ENCODE measurements around the gene MTHFD1L. TPM values are rescaled to one million over a fixed set of nuclear protein-coding genes. Genes with fewer than 3 reads are reported as not detected.

The MTHFD1L gene
- total and polyA plus RNA-seq, 5 experiments from 2014 or later: 3.8 to 20.1 (median 8.3) TPM

- no peak for ATAC-seq
- Mint-ChIP-seq H3K36me3 (no peaks in the 10 kb centered on the region), H3K27ac (peak overlapping the region in 1 of 10 donors; percentile 46), H3K27me3 (no peaks in the 10 kb centered on the region), H3K4me3 (no peak overlapping the region), H3K4me1 (no peaks in the 10 kb centered on the region), H3K9me3 (no peaks in the 10 kb centered on the region)
- POLR2A ChIA-PET: no interaction called here
- no peak for DNase-seq
Observed at GRCh38 chr6:151058021-151058733, 192.7 kb downstream of the MTHFD1L start.

- H3K27me3 Mint-ChIP-seq: no peaks in the 10 kb centered on the region
- ATAC-seq (no peak), DNase-seq (no peak)
- H3K27ac Mint-ChIP-seq: no peak overlapping the region
- no peaks in the 10 kb centered on the region for H3K4me1 Mint-ChIP-seq
- H3K4me3 Mint-ChIP-seq: no peak overlapping the region
- no peaks in the 10 kb centered on the region for H3K36me3 Mint-ChIP-seq
- H3K9me3 Mint-ChIP-seq: no peaks in the 10 kb centered on the region
- POLR2A ChIA-PET: no interaction called here
Observed at GRCh38 chr6:151059612-151060095, 194.2 kb downstream of the MTHFD1L start.

GRCh38 chr6:151060096-151060765, 194.7 kb downstream of the MTHFD1L start:
- Mint-ChIP-seq H3K9me3 (no peaks in the 10 kb centered on the region), H3K27ac (no peak overlapping the region), H3K36me3 (peaks cover 0 to under 1% (median 0%) of the 10 kb centered on the region in 3 donors), H3K27me3 (no peaks in the 10 kb centered on the region), H3K4me1 (no peaks in the 10 kb centered on the region), H3K4me3 (no peak overlapping the region)
- POLR2A ChIA-PET: no interaction called here
- ATAC-seq (no peak), DNase-seq (no peak)

GRCh38 chr6:151060766-151061531, 195.4 kb downstream of the MTHFD1L start:
- no peak overlapping the region for H3K4me3 Mint-ChIP-seq
- ATAC-seq (no peak), DNase-seq (no peak)
- peaks cover 0 to 5% (median 0%) of the 10 kb centered on the region in 3 donors for H3K36me3 Mint-ChIP-seq
- no peaks in the 10 kb centered on the region for H3K4me1 Mint-ChIP-seq
- POLR2A ChIA-PET: no interaction called here
- no peaks in the 10 kb centered on the region for H3K9me3 Mint-ChIP-seq
- H3K27me3 Mint-ChIP-seq: no peaks in the 10 kb centered on the region
- H3K27ac Mint-ChIP-seq: no peak overlapping the region

GRCh38 chr6:151063352-151063751, 197.8 kb downstream of the MTHFD1L start:
- no peak for ATAC-seq

GRCh38 chr6:151063842-151064647, 198.5 kb downstream of the MTHFD1L start:
- DNase-seq (no peak), ATAC-seq (no peak)
- no peaks in the 10 kb centered on the region for H3K4me1 Mint-ChIP-seq
- no peaks in the 10 kb centered on the region for H3K27me3 Mint-ChIP-seq
- H3K9me3 Mint-ChIP-seq: no peaks in the 10 kb centered on the region
- peaks cover 5 to 6% (median 5%) of the 10 kb centered on the region in 3 donors for H3K36me3 Mint-ChIP-seq
- no peak overlapping the region for H3K4me3 Mint-ChIP-seq
- POLR2A ChIA-PET: no interaction called here
- no peak overlapping the region for H3K27ac Mint-ChIP-seq

More at GRCh38 chr6:151063352-151063751, 197.8 kb downstream of the MTHFD1L start:
- no peaks in the 10 kb centered on the region for H3K4me1 Mint-ChIP-seq
- POLR2A ChIA-PET: no interaction called here
- H3K9me3 Mint-ChIP-seq: no peaks in the 10 kb centered on the region
- H3K27ac Mint-ChIP-seq: no peak overlapping the region
- no peaks in the 10 kb centered on the region for H3K27me3 Mint-ChIP-seq
- no peak overlapping the region for H3K4me3 Mint-ChIP-seq
- DNase-seq: no peak
- peaks cover 5 to 6% (median 5%) of the 10 kb centered on the region in 3 donors for H3K36me3 Mint-ChIP-seq

GRCh38 chr6:151065027-151065815, 199.7 kb downstream of the MTHFD1L start:
- no peaks in the 10 kb centered on the region for H3K27me3 Mint-ChIP-seq
- peaks cover 8 to 11% (median 9%) of the 10 kb centered on the region in 3 donors for H3K36me3 Mint-ChIP-seq
- no peak overlapping the region for H3K27ac Mint-ChIP-seq
- no peaks in the 10 kb centered on the region for H3K4me1 Mint-ChIP-seq
- POLR2A ChIA-PET: no interaction called here
- H3K4me3 Mint-ChIP-seq: no peak overlapping the region
- H3K9me3 Mint-ChIP-seq: no peaks in the 10 kb centered on the region
- DNase-seq: no peak
- ATAC-seq: no peak

GRCh38 chr6:151067684-151068596, 202.4 kb downstream of the MTHFD1L start:
- H3K27me3 Mint-ChIP-seq: no peaks in the 10 kb centered on the region
- DNase-seq: no peak
- ATAC-seq: no peak
- H3K4me3 Mint-ChIP-seq: no peak overlapping the region
- POLR2A ChIA-PET: no interaction called here
- H3K36me3 Mint-ChIP-seq: peaks cover 8 to 22% (median 9%) of the 10 kb centered on the region in 3 donors
- no peaks in the 10 kb centered on the region for H3K4me1 Mint-ChIP-seq
- H3K27ac Mint-ChIP-seq: no peak overlapping the region
- peaks cover 0 to 5% (median 0%) of the 10 kb centered on the region in 9 donors for H3K9me3 Mint-ChIP-seq

GRCh38 chr6:151068761-151069312, 203.3 kb downstream of the MTHFD1L start:
- no peak overlapping the region for H3K4me3 Mint-ChIP-seq
- no peaks in the 10 kb centered on the region for H3K27me3 Mint-ChIP-seq
- DNase-seq (no peak), ATAC-seq (no peak)
- no peaks in the 10 kb centered on the region for H3K4me1 Mint-ChIP-seq
- POLR2A ChIA-PET: no interaction called here
- peaks cover 8 to 30% (median 14%) of the 10 kb centered on the region in 3 donors for H3K36me3 Mint-ChIP-seq
- H3K27ac Mint-ChIP-seq: no peak overlapping the region
- peaks cover 0 to 14% (median 0%) of the 10 kb centered on the region in 9 donors for H3K9me3 Mint-ChIP-seq

- Mint-ChIP-seq H3K9me3 (peaks cover 0 to 16% (median 0%) of the 10 kb centered on the region in 9 donors), H3K36me3 (peaks cover 8 to 32% (median 16%) of the 10 kb centered on the region in 3 donors), H3K27me3 (no peaks in the 10 kb centered on the region), H3K27ac (no peak overlapping the region), H3K4me1 (no peaks in the 10 kb centered on the region), H3K4me3 (no peak overlapping the region)
- DNase-seq (no peak), ATAC-seq (no peak)
- POLR2A ChIA-PET: no interaction called here
Observed at GRCh38 chr6:151069641-151070040, 204.1 kb downstream of the MTHFD1L start.

- H3K4me1 Mint-ChIP-seq: no peaks in the 10 kb centered on the region
- DNase-seq (no peak), ATAC-seq (no peak)
- no peak overlapping the region for H3K4me3 Mint-ChIP-seq
- no peaks in the 10 kb centered on the region for H3K27me3 Mint-ChIP-seq
- POLR2A ChIA-PET: no interaction called here
- H3K9me3 Mint-ChIP-seq: peaks cover 0 to 19% (median 0%) of the 10 kb centered on the region in 9 donors
- H3K36me3 Mint-ChIP-seq: peaks cover 8 to 37% (median 11%) of the 10 kb centered on the region in 3 donors
- H3K27ac Mint-ChIP-seq: no peak overlapping the region
Observed at GRCh38 chr6:151070631-151071051, 205.1 kb downstream of the MTHFD1L start.
